ENCODE data around the gene TST. TPM values are rescaled to one million over a fixed set of nuclear protein-coding genes. Genes with fewer than 3 reads are reported as not detected.

Gene TST
- polyA plus RNA-seq, 4 donors: 46.8 to 66.8 (median 56.3) TPM

GRCh38 chr22:37017356-37017755, 1.9 kb downstream of the TST start:
- no peak for DNase-seq (ENCODE audit: low read depth in 4 of 4, low spot score in 2 of 4)

DNA sequence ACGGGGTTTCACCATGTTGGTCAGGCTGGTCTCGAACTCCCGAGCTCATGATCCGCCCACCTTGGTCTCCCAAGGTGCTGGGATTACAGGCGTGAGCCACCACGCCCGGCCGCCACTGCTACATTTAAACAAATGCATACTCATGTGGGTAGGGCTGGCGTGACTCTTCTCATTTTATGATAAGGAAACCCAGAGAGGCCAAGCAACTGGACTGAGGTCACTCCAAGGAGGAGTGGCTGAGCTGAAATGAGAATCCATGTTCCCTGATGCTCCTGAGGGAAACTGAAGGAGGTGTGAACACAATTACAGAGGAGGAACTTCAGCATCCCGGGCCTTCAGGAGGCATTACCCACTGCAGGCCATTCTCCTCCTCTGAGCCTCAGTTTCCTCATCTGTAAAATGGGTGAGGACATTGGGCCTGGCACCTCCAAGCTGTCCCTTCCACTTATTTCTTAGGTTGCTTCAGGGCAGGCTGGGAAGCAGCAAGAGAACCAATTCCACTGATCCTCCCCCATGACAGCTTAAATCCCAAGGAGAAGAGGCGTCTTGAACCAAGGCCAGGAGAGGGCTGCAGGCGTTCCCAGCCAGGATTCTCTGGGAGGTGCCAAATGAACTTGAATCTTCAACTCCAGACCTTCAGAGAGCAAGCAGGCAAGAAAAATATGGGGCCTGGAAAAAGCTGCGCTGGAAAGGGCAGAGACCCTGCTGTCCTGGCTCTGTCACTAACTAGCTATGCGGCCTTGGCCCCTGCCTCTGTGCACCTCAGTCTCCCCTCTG, 2.9 kb downstream of the TST start:
- DNase-seq (ENCODE audit: low read depth in 4 of 4, low spot score in 2 of 4): no peak

- no peak for DNase-seq (ENCODE audit: low read depth in 4 of 4, low spot score in 2 of 4)
Measured at GRCh38 chr22:37015587-37015878, 3.7 kb downstream of the TST start.

GRCh38 chr22:37014835-37015586, 4.2 kb downstream of the TST start:
- no peak for DNase-seq (ENCODE audit: low read depth in 4 of 4, low spot score in 2 of 4)

DNA sequence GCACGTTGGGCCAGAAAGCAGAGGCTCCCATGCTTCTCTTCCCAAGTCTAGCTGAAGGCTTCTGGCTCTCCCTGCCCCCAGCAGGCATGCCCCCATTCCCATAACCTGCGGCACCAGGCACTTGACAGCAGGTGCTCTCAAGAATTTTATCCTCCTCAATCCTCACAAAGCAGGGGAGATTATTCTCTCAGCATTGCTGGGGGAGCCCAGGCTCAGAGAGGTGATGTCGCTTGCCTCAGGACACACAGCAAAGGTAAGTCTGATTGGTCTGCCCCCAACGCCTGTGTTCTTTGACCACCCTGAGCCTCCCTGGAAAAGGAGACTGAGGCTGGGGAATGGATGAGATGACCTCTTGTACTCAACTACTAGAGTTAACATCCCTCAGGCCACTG, 4.8 kb downstream of the TST start:
- DNase-seq (ENCODE audit: low read depth in 4 of 4, low spot score in 2 of 4): no peak

- DNase-seq (ENCODE audit: low read depth in 4 of 4, low spot score in 2 of 4): no peak
Measured at GRCh38 chr22:37012956-37013355, 6.3 kb downstream of the TST start.

DNA sequence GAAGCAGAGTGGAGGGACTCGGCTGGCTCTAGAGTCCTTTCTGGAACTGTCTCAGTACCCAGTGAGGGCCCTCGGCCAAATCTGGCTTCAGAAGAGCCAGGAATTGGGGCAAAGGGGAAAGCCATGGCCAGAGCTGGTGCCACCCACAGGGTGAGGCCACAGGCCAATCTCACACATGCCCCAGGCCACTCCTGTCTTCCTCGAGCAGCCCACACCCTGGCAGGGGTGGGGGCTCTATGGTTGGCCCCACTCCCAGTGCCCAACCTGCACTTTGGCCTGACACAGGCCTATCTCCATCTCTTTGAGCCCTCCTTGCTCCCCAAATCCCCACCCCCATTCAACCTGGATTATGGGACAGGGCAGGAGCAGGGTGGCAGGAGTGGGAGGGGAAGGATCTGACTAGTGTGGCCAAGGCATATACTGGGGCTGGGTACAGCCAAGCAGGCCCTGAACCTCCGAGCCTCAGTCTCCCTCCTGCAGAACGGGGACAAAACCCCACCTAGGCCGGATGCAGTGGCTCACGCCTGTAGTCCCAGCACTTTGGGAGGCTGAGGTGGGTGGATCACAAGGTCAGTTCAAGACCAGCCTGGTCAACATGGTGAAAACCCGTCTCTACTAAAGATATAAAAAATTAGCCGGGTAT, 6.9 kb downstream of the TST start:
- no peak for DNase-seq (ENCODE audit: low read depth in 4 of 4, low spot score in 2 of 4)

GRCh38 chr22:37011472-37011871, 7.8 kb downstream of the TST start:
- no peak for DNase-seq (ENCODE audit: low read depth in 4 of 4, low spot score in 2 of 4)

GRCh38 chr22:37010976-37011375, 8.3 kb downstream of the TST start:
- no peak for DNase-seq (ENCODE audit: low read depth in 4 of 4, low spot score in 2 of 4)

- DNase-seq (ENCODE audit: low read depth in 4 of 4, low spot score in 2 of 4): no peak
Measured at GRCh38 chr22:37010174-37010573, 9.1 kb downstream of the TST start.

DNA sequence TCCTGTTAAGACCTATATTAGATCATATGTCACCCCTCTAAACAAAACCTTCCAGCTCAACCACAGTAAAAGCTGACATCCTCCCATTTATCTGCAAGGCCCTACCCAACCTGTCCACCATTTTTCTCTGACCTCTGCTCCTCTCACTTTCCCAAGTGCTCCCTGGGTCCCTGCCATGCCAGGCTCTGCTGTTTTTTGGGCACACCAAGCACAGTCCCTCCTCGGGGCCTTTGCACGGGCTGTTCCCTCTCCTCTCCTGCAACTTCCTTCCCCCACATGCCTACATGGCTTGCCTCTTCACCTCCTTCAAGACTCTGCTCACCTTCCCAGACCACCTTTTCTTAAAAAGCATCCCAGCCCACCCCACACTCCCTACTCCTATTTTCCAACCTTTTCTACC, 9.8 kb downstream of the TST start:
- no peak for DNase-seq (ENCODE audit: low read depth in 4 of 4, low spot score in 2 of 4)

GRCh38 chr22:37008365-37008764, 10.9 kb downstream of the TST start:
- DNase-seq (ENCODE audit: low read depth in 4 of 4, low spot score in 2 of 4): no peak

GRCh38 chr22:37007651-37008050, 11.6 kb downstream of the TST start:
- no peak for DNase-seq (ENCODE audit: low read depth in 4 of 4, low spot score in 2 of 4)

DNA sequence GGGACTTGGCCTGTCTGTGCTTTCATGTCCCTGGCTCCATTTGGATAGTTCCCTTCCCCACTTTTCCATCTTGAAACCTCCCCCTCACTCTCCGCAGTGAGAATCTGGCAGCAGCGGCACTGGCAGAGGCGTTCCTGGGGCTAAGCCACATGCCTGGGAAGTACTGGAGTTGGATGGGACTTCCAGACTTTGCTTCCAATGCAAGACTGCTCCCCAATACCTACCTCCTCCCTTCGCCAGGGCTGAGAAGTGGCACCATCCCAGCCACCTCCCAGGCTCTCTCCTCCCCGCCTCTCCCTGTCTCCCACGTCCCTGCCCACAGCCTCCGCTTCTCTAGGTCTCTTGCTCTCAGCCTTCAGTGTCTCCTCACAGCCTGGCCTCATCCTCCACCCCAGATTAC, 16.6 kb downstream of the TST start:
- no peak for DNase-seq (ENCODE audit: low read depth in 4 of 4, low spot score in 2 of 4)

DNA sequence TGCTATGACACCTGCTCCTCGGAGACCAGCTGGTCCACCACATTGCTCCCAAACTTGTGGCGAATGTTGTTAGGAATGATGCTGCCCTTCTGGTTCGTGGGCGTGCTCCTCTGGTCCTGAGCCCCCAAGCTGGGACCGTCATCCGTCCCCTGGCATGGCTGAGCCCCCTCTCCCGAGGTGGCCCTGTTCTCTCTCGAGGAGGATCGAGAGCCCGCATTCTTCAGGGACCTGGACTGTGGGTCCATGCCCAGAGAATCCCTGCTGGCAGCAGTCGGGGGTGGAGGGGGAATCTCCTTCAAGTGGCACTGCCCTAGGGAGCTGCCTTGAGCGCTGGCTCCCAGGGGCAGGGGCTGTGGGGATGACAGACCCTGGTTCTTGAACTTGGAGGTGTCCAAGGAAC, 17.4 kb downstream of the TST start:
- DNase-seq (ENCODE audit: low read depth in 4 of 4, low spot score in 2 of 4): no peak

DNA sequence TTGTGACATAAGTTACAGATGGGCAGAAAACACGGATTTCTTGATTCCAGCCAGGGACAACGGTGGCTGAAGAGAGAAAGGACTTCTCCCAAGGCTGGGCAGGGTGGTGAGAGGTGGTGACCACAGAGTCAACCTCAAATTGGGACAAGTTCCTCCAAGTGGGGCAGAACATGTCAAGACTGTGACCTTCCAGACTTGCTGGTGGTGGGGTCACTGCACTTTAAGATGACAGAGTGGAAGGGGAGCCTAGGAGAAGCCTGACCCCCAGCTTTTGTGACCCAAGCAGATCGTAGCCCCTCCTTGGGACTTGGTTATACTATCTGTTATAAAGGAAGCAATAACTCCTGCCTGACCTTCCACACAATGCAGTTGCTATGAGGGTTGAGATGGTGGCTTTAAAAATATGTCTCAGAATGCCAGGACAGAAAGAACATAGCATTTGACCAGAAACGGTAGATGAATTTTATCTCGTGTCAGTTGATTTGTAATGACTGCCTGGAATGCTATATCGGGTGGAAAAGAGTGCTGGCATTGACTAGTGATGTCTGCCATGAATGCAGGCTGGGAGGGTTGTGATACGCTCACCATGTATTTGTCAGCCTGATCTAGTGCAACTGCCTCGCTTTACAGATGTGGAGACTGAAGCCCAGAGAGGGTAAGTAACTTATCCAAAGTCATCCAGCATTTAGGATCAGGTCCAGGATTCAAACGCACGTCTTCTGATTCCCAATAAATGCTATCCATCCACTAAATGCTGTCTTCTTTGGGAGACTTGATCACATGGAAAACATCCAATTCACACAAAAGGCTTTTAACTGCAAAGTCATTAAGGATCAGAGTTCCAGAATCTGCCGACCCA, 18.3 kb downstream of the TST start:
- no peak for DNase-seq (ENCODE audit: low read depth in 4 of 4, low spot score in 2 of 4)

- DNase-seq (ENCODE audit: low read depth in 4 of 4, low spot score in 2 of 4): no peak
Measured at GRCh38 chr22:36999463-36999862, 19.8 kb downstream of the TST start.

GRCh38 chr22:36998620-36999351, 20.5 kb downstream of the TST start:
- no peak for DNase-seq (ENCODE audit: low read depth in 4 of 4, low spot score in 2 of 4)

DNA sequence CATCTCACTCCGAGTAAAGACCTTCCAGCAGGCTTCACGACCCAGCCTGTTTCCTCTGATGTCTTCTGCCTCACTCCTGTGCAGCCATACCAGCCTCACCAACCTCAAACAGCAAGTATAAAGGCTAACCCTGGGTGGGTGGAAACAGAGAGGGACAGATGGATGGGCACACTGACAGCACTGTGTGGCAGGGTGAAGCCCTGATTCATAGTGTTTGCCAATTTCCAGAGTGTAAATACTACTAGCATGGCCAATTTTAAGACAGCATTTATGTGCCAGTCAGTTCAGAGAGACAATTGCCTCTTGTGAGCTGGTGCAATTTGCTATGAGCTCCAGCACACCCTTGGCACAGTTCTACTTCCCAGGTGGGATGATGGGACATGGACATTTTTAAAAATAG, 21.5 kb downstream of the TST start:
- DNase-seq (ENCODE audit: low read depth in 4 of 4, low spot score in 2 of 4): no peak

DNA sequence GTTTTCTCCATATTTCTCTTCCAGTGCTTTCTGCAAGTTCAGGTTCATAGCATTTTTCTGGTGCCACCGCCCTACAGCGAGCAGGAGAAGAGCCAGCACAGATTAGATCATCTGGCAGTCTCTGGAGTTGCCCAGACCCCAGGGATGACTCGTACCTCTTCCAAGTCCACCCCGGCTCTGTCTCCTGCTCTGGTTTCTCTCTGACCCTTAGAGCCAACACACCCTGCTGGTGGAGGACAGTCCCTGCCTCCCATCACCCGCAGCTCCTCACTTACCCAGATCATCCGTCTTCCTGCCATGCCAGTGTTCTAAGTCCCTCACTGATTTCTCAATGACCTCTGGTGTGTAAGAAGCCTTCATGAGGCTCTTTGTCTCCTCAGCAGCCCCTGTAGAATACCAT, 28.0 kb downstream of the TST start:
- no peak for DNase-seq (ENCODE audit: low read depth in 4 of 4, low spot score in 2 of 4)
